Endodermal cell (in vitro differentiated cells): ENCODE data around the gene NDUFS6. TPM values are rescaled to one million over a fixed set of nuclear protein-coding genes. Genes with fewer than 3 reads are reported as not detected.
A peak's percentile ranks its signal among the peaks of the same experiment; 100 is the strongest.

Source experiments
- DNase-seq: peaks from one replicate; pipeline ENCODE4 v3.0.0-alpha.2; 2017
- H3K27ac ChIP-seq: 2 replicates; pipeline ENCODE4 v1.5.1; 2013; ENCODE audit warnings: mild to moderate bottlenecking, low read depth, low read length, moderate library complexity
- H3K27me3 ChIP-seq: 2 replicates; pipeline ENCODE4 v1.6.1; 2013; ENCODE audit warnings: mild to moderate bottlenecking, low read length, moderate library complexity; ENCODE audit not compliant: insufficient read depth, control insufficient read depth, poor library complexity, severe bottlenecking
- H3K36me3 ChIP-seq: 2 replicates; pipeline ENCODE4 v1.7.0; 2013; ENCODE audit warnings: mild to moderate bottlenecking, low read length, moderate library complexity; ENCODE audit not compliant: control insufficient read depth, insufficient read depth
- H3K4me1 ChIP-seq: one replicate; pipeline ENCODE4 v1.7.0; 2013; ENCODE audit warnings: low read length; ENCODE audit not compliant: control insufficient read depth, insufficient read depth
- H3K4me3 ChIP-seq: 2 replicates; pipeline ENCODE4 v1.5.1; 2013; ENCODE audit warnings: mild to moderate bottlenecking, low read length, moderate library complexity
- H3K9ac ChIP-seq: 2 replicates; pipeline ENCODE4 v1.6.1; 2013; ENCODE audit warnings: mild to moderate bottlenecking, low read length, moderate library complexity; ENCODE audit not compliant: poor library complexity, severe bottlenecking; ENCODE audit errors: extremely low read depth
- H3K9me3 ChIP-seq: 2 replicates; pipeline ENCODE4 v1.6.1; 2013; ENCODE audit warnings: mild to moderate bottlenecking, low read length, moderate library complexity; ENCODE audit not compliant: control insufficient read depth
- H3K27ac Mint-ChIP-seq: 2 replicates; pipeline ENCODE4 v1.8.0; 2020; ENCODE audit warnings: mixed read lengths
- H3K27me3 Mint-ChIP-seq: 2 replicates; pipeline ENCODE4 v1.8.0; 2021; ENCODE audit warnings: mild to moderate bottlenecking, mixed read lengths; ENCODE audit not compliant: insufficient read depth
- H3K36me3 Mint-ChIP-seq: 2 replicates; pipeline ENCODE4 v1.8.0; 2020; ENCODE audit warnings: low read depth, mixed read lengths
- H3K4me1 Mint-ChIP-seq: 2 replicates; pipeline ENCODE4 v1.8.0; 2020; ENCODE audit warnings: mixed read lengths
- H3K4me3 Mint-ChIP-seq: 2 replicates; pipeline ENCODE4 v1.8.0; 2020; ENCODE audit warnings: mild to moderate bottlenecking, moderate library complexity, mixed read lengths
- H3K9me3 Mint-ChIP-seq: 2 replicates; pipeline ENCODE4 v1.8.0; 2020; ENCODE audit warnings: mild to moderate bottlenecking, mixed read lengths
- WGBS, 2 experiments: methylation state at CpG; one replicate each; pipeline versions ENCODE4 v1.1.5 to v1.1.7; 2013; ENCODE audit warnings: missing lambda C conversion rate in 2 of 2, mixed read lengths in 1 of 2; ENCODE audit not compliant: insufficient coverage in 1 of 2, insufficient read length in 1 of 2; 5-methylcytosine and 5-hydroxymethylcytosine counted together
- total RNA-seq, 2 donors: library from RNA; stranded (reverse); fragmentation: NEBNext Ultra II Directional in 1 of 2; extraction: Animal tissue kit (Norgen Biotek cat#: 25700) in 1 of 2; gene quantifications; 2 replicates in 1 of 2; 3 replicates in 1 of 2; pipeline ENCODE4 v1.2.1, GENCODE V29; 2021
- TF ChIP-seq, protein P1 (sequence below): fragments of 200-600 bp; sonication (generic); conservative IDR thresholded peaks from 2 replicates; pipeline ENCODE4 v1.5.0; 2021; ENCODE audit warnings: antibody characterized with exemption, mild to moderate bottlenecking

The NDUFS6 gene
- total RNA-seq, 2 donors from 2014 or later: 47.9 to 65.2 TPM

DNA sequence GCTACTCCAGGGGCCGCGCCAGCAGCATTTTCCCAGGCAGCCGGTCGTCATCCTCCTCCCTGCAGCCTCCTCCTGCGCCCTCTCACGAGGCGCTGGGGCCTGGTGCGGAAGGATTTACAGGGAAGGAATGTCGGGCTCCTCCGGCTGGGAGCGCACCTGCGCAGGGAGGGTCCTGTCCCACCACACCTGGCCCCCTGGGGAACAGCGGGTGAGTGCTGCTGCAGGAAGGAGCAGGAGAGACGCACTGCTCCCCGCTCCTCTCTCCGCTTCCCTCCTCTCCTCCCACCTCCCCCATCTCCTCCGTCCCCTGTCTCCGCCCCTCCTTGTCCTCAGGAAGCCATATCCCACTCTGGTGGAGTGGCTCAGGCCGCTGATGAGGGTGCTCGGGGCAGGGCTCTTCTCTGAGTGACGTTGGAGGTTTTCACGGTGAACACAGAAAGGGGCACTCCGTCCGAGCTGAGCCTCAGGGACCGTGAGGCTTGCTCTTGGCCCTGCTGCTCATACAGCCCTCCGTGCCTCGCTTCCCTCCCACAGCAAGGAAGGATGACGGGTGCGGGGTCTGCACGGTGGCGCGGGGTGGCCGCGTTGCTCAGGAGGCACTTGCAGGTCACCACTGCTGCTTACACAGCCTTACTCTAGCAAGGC, 50.2 kb downstream of the NDUFS6 start:
- TF ChIP-seq, protein P1, sequence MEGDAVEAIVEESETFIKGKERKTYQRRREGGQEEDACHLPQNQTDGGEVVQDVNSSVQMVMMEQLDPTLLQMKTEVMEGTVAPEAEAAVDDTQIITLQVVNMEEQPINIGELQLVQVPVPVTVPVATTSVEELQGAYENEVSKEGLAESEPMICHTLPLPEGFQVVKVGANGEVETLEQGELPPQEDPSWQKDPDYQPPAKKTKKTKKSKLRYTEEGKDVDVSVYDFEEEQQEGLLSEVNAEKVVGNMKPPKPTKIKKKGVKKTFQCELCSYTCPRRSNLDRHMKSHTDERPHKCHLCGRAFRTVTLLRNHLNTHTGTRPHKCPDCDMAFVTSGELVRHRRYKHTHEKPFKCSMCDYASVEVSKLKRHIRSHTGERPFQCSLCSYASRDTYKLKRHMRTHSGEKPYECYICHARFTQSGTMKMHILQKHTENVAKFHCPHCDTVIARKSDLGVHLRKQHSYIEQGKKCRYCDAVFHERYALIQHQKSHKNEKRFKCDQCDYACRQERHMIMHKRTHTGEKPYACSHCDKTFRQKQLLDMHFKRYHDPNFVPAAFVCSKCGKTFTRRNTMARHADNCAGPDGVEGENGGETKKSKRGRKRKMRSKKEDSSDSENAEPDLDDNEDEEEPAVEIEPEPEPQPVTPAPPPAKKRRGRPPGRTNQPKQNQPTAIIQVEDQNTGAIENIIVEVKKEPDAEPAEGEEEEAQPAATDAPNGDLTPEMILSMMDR: no peak
- no peak overlapping the region for H3K27ac Mint-ChIP-seq

DNA sequence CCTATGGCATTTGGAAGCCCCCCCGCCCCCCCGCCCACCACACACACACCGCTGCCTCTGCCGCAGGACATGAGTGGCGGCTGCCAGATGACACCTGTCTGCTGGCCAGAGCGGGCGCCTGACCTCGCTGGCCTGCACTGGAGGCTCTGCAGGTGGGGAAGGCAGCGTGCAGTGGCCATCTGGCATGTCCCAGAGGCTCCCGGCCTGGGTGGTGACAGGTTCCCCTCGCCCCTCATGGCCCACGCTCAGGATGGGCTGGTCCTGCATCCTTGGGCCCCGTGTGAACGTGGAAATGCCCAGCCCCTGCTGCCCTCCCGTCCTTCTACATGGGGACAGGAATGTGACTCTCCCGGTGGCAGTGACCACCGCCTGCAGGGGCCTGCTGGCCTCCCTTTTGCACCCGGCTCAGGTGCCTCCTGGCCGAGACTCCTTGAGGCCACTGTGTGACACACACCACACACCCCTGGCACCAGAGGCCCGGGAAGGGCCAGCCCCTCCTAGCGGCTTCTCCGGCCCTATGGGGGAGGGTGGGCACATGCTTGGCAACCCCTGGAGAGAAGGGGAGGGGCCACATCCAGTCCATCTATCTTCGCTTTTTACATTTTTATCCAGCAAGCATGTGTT, 51.2 kb downstream of the NDUFS6 start:
- peaks cover 58% of the 10 kb centered on the region for H3K27me3 ChIP-seq
- Mint-ChIP-seq H3K4me1 (peaks cover 8% of the 10 kb centered on the region), H3K9me3 (no peaks in the 10 kb centered on the region), H3K27me3 (peaks cover 66% of the 10 kb centered on the region), H3K4me3 (no peak overlapping the region), H3K27ac (no peak overlapping the region), H3K36me3 (no peaks in the 10 kb centered on the region)
- no peak overlapping the region for H3K27ac ChIP-seq
- WGBS, 2 experiments: 90 to 93% methylated on average over 6 to 21 of the region's 23 CpGs
- no peaks in the 10 kb centered on the region for H3K4me1 ChIP-seq
- DNase-seq: no peak
- TF ChIP-seq, protein P1: no peak
- H3K4me3 ChIP-seq: no peak overlapping the region
- no peak overlapping the region for H3K9ac ChIP-seq
- H3K9me3 ChIP-seq: no peaks in the 10 kb centered on the region
- no peaks in the 10 kb centered on the region for H3K36me3 ChIP-seq

More for the DNA sequence above, 50.2 kb downstream of the NDUFS6 start:
- H3K4me3 ChIP-seq: no peak overlapping the region
- no peaks in the 10 kb centered on the region for H3K4me1 ChIP-seq
- Mint-ChIP-seq H3K36me3 (no peaks in the 10 kb centered on the region), H3K9me3 (no peaks in the 10 kb centered on the region), H3K27me3 (peaks cover 76% of the 10 kb centered on the region), H3K4me3 (peak overlapping the region; percentile 47), H3K4me1 (peaks cover 8% of the 10 kb centered on the region)
- H3K27ac ChIP-seq: no peak overlapping the region
- H3K36me3 ChIP-seq: no peaks in the 10 kb centered on the region
- no peak overlapping the region for H3K9ac ChIP-seq
- H3K27me3 ChIP-seq: peaks cover 65% of the 10 kb centered on the region
- H3K9me3 ChIP-seq: no peaks in the 10 kb centered on the region
- 34 to 35% methylated on average over 17 to 34 of the region's 34 CpGs for WGBS, 2 experiments
- DNase-seq: peak; percentile 82

DNA sequence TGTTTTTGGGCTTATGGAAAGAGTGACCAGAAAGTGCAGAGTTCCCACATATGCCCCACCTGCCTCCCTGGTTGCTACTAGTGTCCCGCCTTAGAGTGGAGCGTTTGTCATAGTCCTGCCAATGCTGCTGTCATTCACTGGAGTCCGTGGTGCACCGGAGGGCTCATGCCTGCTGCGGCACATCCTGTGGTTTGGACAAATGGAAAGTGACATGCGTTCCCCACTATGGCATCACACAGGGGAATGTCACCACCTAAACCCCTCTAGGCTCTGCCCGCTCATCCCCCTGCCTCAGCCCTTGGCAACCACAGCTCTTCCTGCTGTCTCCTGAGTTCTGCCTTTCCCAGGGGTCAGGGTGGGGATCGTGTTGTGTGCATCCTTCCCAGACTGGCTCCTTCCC, 52.3 kb downstream of the NDUFS6 start:
- no peaks in the 10 kb centered on the region for H3K36me3 ChIP-seq
- no peak overlapping the region for H3K27ac ChIP-seq
- H3K4me3 ChIP-seq: no peak overlapping the region
- Mint-ChIP-seq H3K36me3 (no peaks in the 10 kb centered on the region), H3K27ac (no peak overlapping the region), H3K4me1 (peaks cover 8% of the 10 kb centered on the region), H3K9me3 (no peaks in the 10 kb centered on the region), H3K4me3 (no peak overlapping the region), H3K27me3 (peaks cover 55% of the 10 kb centered on the region)
- peaks cover 50% of the 10 kb centered on the region for H3K27me3 ChIP-seq
- no peak overlapping the region for H3K9ac ChIP-seq
- H3K4me1 ChIP-seq: no peaks in the 10 kb centered on the region
- H3K9me3 ChIP-seq: no peaks in the 10 kb centered on the region
- WGBS, 2 experiments: 93 to 94% methylated on average over 8 of the region's 8 CpGs
- DNase-seq: no peak
- TF ChIP-seq, protein P1: no peak
